BLaER1 (cell line): ENCODE results near the gene EML1.
A peak's percentile ranks its signal among the peaks of the same experiment; 100 is the strongest.
"Not testable (repeated sequence)": the region's sequence is repeated elsewhere in the genome, so short reads cannot be mapped to it uniquely, and the experiment has no call there.

Experiments used
- H3K27ac ChIP-seq: shearing (Covaris generic); formaldehyde crosslinking; 2 replicates; pipeline ENCODE4 v1.8.1; 2022
- H3K27me3 ChIP-seq: shearing (Covaris generic); formaldehyde crosslinking; 2 replicates; pipeline ENCODE4 v1.8.1; 2022
- H3K36me3 ChIP-seq: shearing (Covaris generic); formaldehyde crosslinking; 2 replicates; pipeline ENCODE4 v1.8.1; 2022
- H3K4me1 ChIP-seq: shearing (Covaris generic); formaldehyde crosslinking; 2 replicates; pipeline ENCODE4 v1.8.1; 2022
- H3K4me2 ChIP-seq: shearing (Covaris generic); formaldehyde crosslinking; 2 replicates; pipeline ENCODE4 v1.8.1; 2022
- H3K4me3 ChIP-seq: shearing (Covaris generic); formaldehyde crosslinking; 2 replicates; pipeline ENCODE4 v1.8.1; 2022
- H3K9ac ChIP-seq: shearing (Covaris generic); formaldehyde crosslinking; 2 replicates; pipeline ENCODE4 v1.8.1; 2022
- H3K9me3 ChIP-seq: shearing (Covaris generic); formaldehyde crosslinking; 2 replicates; pipeline ENCODE4 v1.8.1; 2022
- H4K20me1 ChIP-seq: shearing (Covaris generic); formaldehyde crosslinking; 2 replicates; pipeline ENCODE4 v1.8.1; 2022
- Cebpa-rat ChIP-seq: shearing (Covaris generic); IDR thresholded peaks from 2 replicates; pipeline ENCODE4 v1.8.1; 2022

EML1 gene

GRCh38 chr14:99755629-99756603 is 37.3 kb upstream of the EML1 start:
- Histone ChIP-seq H3K27ac (peak overlapping the region; percentile 83), H3K9ac (no peak overlapping the region)

GRCh38 chr14:99756796-99757195 is 36.4 kb upstream of the EML1 start:
- Histone ChIP-seq H3K4me2 (peak overlapping the region; percentile 96; the same call in 1 of the 2 replicates), H3K27ac (peak overlapping the region; percentile 83; the same call in 1 of the 2 replicates), H3K9ac (no peak overlapping the region), H3K4me3 (no peak overlapping the region), H3K9me3 (no peaks in the 10 kb centered on the region), H4K20me1 (no peaks in the 10 kb centered on the region), H3K36me3 (no peaks in the 10 kb centered on the region), H3K27me3 (no peaks in the 10 kb centered on the region), H3K4me1 (peaks cover 99% of the 10 kb centered on the region)
- TF ChIP-seq Cebpa-rat = no peak

More at GRCh38 chr14:99755629-99756603, 37.3 kb upstream of the EML1 start:
- H3K4me1 ChIP-seq = peaks cover 99% of the 10 kb centered on the region
- H3K27me3 ChIP-seq = no peaks in the 10 kb centered on the region
- no peaks in the 10 kb centered on the region for H4K20me1 ChIP-seq
- peak overlapping the region; percentile 96 for H3K4me2 ChIP-seq
- H3K36me3 ChIP-seq = no peaks in the 10 kb centered on the region
- no peaks in the 10 kb centered on the region for H3K9me3 ChIP-seq
- no peak for TF ChIP-seq Cebpa-rat
- H3K4me3 ChIP-seq = no peak overlapping the region

GRCh38 chr14:99757331-99758070 is 35.7 kb upstream of the EML1 start:
- 0 out of 2 replicates have a peak, but pooled peaks cover 1% of the 10 kb centered on the region for H3K9me3 ChIP-seq
- peak overlapping the region; percentile 94; the same call in 1 of the 2 replicates for H3K27ac ChIP-seq
- no peak overlapping the region for H3K9ac ChIP-seq
- no peaks in the 10 kb centered on the region for H4K20me1 ChIP-seq
- no peak for TF ChIP-seq Cebpa-rat
- H3K36me3 ChIP-seq = no peaks in the 10 kb centered on the region
- H3K4me2 ChIP-seq = 0 out of 2 replicates have a peak overlapping the region, but pooled peaks have one; percentile 96
- no peaks in the 10 kb centered on the region for H3K27me3 ChIP-seq
- H3K4me1 ChIP-seq = peaks cover 96% of the 10 kb centered on the region
- no peak overlapping the region for H3K4me3 ChIP-seq

- no peaks in the 10 kb centered on the region for H3K36me3 ChIP-seq
- H3K4me3 ChIP-seq = no peak overlapping the region
- H3K27ac ChIP-seq = peak overlapping the region; percentile 94
- H3K9ac ChIP-seq = no peak overlapping the region; the same call in 1 of the 2 replicates
- H3K4me2 ChIP-seq = peak overlapping the region; percentile 89
- peaks cover 88% of the 10 kb centered on the region for H3K4me1 ChIP-seq
- no peak for TF ChIP-seq Cebpa-rat
- 0 out of 2 replicates have a peak, but pooled peaks cover 9% of the 10 kb centered on the region for H3K9me3 ChIP-seq
- H4K20me1 ChIP-seq = no peaks in the 10 kb centered on the region
- H3K27me3 ChIP-seq = no peaks in the 10 kb centered on the region
These were observed 34.9 kb upstream of the EML1 start for GRCh38 chr14:99758121-99758821.

- Histone ChIP-seq H3K4me3 (0 out of 2 replicates have a peak overlapping the region, but pooled peaks have one; percentile 3), H3K9ac (peak overlapping the region; percentile 76), H3K4me1 (peaks cover 85% of the 10 kb centered on the region), H3K36me3 (no peaks in the 10 kb centered on the region), H3K27ac (peak overlapping the region; percentile 94), H4K20me1 (no peaks in the 10 kb centered on the region), H3K4me2 (peak overlapping the region; percentile 89), H3K9me3 (0 out of 2 replicates have a peak, but pooled peaks cover 10% of the 10 kb centered on the region), H3K27me3 (no peaks in the 10 kb centered on the region)
- TF ChIP-seq Cebpa-rat = no peak
These were observed 34.2 kb upstream of the EML1 start for GRCh38 chr14:99758872-99759545.

GRCh38 chr14:99759546-99759925 is 33.7 kb upstream of the EML1 start:
- H3K27ac ChIP-seq = peak overlapping the region; percentile 94
- TF ChIP-seq Cebpa-rat = no peak
- H3K27me3 ChIP-seq = no peaks in the 10 kb centered on the region
- 0 out of 2 replicates have a peak overlapping the region, but pooled peaks have one; percentile 3 for H3K4me3 ChIP-seq
- peak overlapping the region; percentile 89 for H3K4me2 ChIP-seq
- H3K9ac ChIP-seq = peak overlapping the region; percentile 76
- H3K4me1 ChIP-seq = peaks cover 85% of the 10 kb centered on the region
- H3K9me3 ChIP-seq = 0 out of 2 replicates have a peak, but pooled peaks cover 10% of the 10 kb centered on the region
- H3K36me3 ChIP-seq = no peaks in the 10 kb centered on the region
- no peaks in the 10 kb centered on the region for H4K20me1 ChIP-seq

- H3K36me3 ChIP-seq = no peaks in the 10 kb centered on the region
- H3K4me3 ChIP-seq = no peak overlapping the region
- H3K27me3 ChIP-seq = no peaks in the 10 kb centered on the region
- peak overlapping the region; percentile 37; the same call in 1 of the 2 replicates for H3K9ac ChIP-seq
- H3K4me1 ChIP-seq = peaks cover 84% of the 10 kb centered on the region
- H4K20me1 ChIP-seq = no peaks in the 10 kb centered on the region
- TF ChIP-seq Cebpa-rat = no peak
- H3K4me2 ChIP-seq = peak overlapping the region; percentile 89
- peak overlapping the region; percentile 94 for H3K27ac ChIP-seq
- 0 out of 2 replicates have a peak, but pooled peaks cover 10% of the 10 kb centered on the region for H3K9me3 ChIP-seq
These were observed 32.4 kb upstream of the EML1 start for GRCh38 chr14:99760817-99761216.

- H3K27me3 ChIP-seq, H3K27ac ChIP-seq, H4K20me1 ChIP-seq, H3K4me3 ChIP-seq, H3K4me2 ChIP-seq, H3K9me3 ChIP-seq, H3K36me3 ChIP-seq, H3K9ac ChIP-seq: not testable (repeated sequence)
- H3K4me1 ChIP-seq = peaks cover 66% of the 10 kb centered on the region
These were observed 30.3 kb upstream of the EML1 start for GRCh38 chr14:99762911-99763310.
